Subcutaneous abdominal adipose tissue (tissue), 5 donors: ENCODE measurements around the gene CSTPP1.
"Not testable (repeated sequence)": the region's sequence is repeated elsewhere in the genome, so short reads cannot be mapped to it uniquely, and the experiment has no call there.

Experiments
- H3K27ac ChIP-seq: one replicate; pipeline ENCODE4 v1.7.0; 2013; ENCODE audit warnings: low read depth, mild to moderate bottlenecking, inconsistent platforms, low read length, moderate library complexity
- H3K27me3 ChIP-seq, 5 donors: one replicate each; pipeline ENCODE4 v1.7.0; 2013; ENCODE audit warnings: low read length in 5 of 5, inconsistent platforms in 1 of 5; ENCODE audit not compliant: control insufficient read depth in 5 of 5, insufficient read depth in 4 of 5
- H3K36me3 ChIP-seq, 5 donors: one replicate each; pipeline ENCODE4 v1.7.0; 2013; ENCODE audit warnings: low read length in 5 of 5; ENCODE audit not compliant: control insufficient read depth in 5 of 5, insufficient read depth in 5 of 5
- H3K4me1 ChIP-seq, 5 donors: one replicate each; pipeline ENCODE4 v1.7.0; 2013; ENCODE audit warnings: low read length in 5 of 5, mild to moderate bottlenecking in 3 of 5, moderate library complexity in 1 of 5; ENCODE audit not compliant: control insufficient read depth in 5 of 5, insufficient read depth in 5 of 5
- H3K4me3 ChIP-seq, 5 donors: one replicate each; pipeline ENCODE4 v1.7.0; 2013; ENCODE audit warnings: low read length in 5 of 5, low read depth in 1 of 5
- H3K9ac ChIP-seq, 5 donors: one replicate each; pipeline ENCODE4 v1.7.0; 2013; ENCODE audit warnings: low read length in 5 of 5, mild to moderate bottlenecking in 4 of 5, moderate library complexity in 3 of 5
- H3K9me3 ChIP-seq, 5 donors: one replicate each; pipeline ENCODE4 v1.7.0; 2013; ENCODE audit warnings: low read length in 5 of 5; ENCODE audit not compliant: control insufficient read depth in 5 of 5
- donor health status: healthy.
- donor health status: healthy.
- donor health status: healthy.
- donor health status: healthy.
- donor health status: healthy.

The CSTPP1 gene

GRCh38 chr11:46918788-46919513 is 17.6 kb upstream of the CSTPP1 start:
- H3K9ac ChIP-seq: peak overlapping the region in 1 of 5 donors; percentile 14
- H3K27ac ChIP-seq: peak overlapping the region; percentile 65
- no peaks in the 10 kb centered on the region for H3K9me3 ChIP-seq
- H3K4me1 ChIP-seq: peaks cover 0 to 34% (median 24%) of the 10 kb centered on the region in 5 donors
- peak overlapping the region in 2 of 5 donors; percentile 34 to 37 for H3K4me3 ChIP-seq
- no peaks in the 10 kb centered on the region for H3K36me3 ChIP-seq
- peaks cover 7 to 39% (median 24%) of the 10 kb centered on the region in 5 donors for H3K27me3 ChIP-seq

- Histone ChIP-seq H3K27me3 (peaks cover 6 to 25% (median 17%) of the 10 kb centered on the region in 5 donors), H3K9ac (no peak overlapping the region), H3K27ac (no peak overlapping the region), H3K4me3 (no peak overlapping the region), H3K36me3 (no peaks in the 10 kb centered on the region), H3K9me3 (no peaks in the 10 kb centered on the region), H3K4me1 (peaks cover 0 to 34% (median 24%) of the 10 kb centered on the region in 5 donors)
These were observed 15.8 kb upstream of the CSTPP1 start for GRCh38 chr11:46920755-46921154.

GRCh38 chr11:46927928-46928327 is 8.6 kb upstream of the CSTPP1 start:
- not testable (repeated sequence) for H3K9ac ChIP-seq, H3K4me1 ChIP-seq, H3K27ac ChIP-seq, H3K36me3 ChIP-seq, H3K27me3 ChIP-seq, H3K9me3 ChIP-seq, H3K4me3 ChIP-seq

GRCh38 chr11:46928701-46929100 is 7.9 kb upstream of the CSTPP1 start:
- H3K36me3 ChIP-seq, H3K4me3 ChIP-seq, H3K9ac ChIP-seq, H3K27ac ChIP-seq, H3K4me1 ChIP-seq, H3K27me3 ChIP-seq, H3K9me3 ChIP-seq: not testable (repeated sequence)

GRCh38 chr11:46930089-46930488 is 6.5 kb upstream of the CSTPP1 start:
- Histone ChIP-seq H3K4me3 (no peak overlapping the region), H3K9me3 (no peaks in the 10 kb centered on the region), H3K27me3 (no peaks in the 10 kb centered on the region), H3K36me3 (no peaks in the 10 kb centered on the region), H3K9ac (no peak overlapping the region), H3K27ac (no peak overlapping the region), H3K4me1 (no peaks in the 10 kb centered on the region)

GRCh38 chr11:46942172-46942571 is 5.6 kb downstream of the CSTPP1 start:
- H3K27me3 ChIP-seq: no peaks in the 10 kb centered on the region
- H3K9me3 ChIP-seq: no peaks in the 10 kb centered on the region
- no peak overlapping the region for H3K27ac ChIP-seq
- peaks cover 0 to 7% (median 2%) of the 10 kb centered on the region in 5 donors for H3K4me1 ChIP-seq
- no peak overlapping the region for H3K9ac ChIP-seq
- H3K36me3 ChIP-seq: peaks cover 0 to 6% (median 0%) of the 10 kb centered on the region in 5 donors
- H3K4me3 ChIP-seq: no peak overlapping the region

GRCh38 chr11:46944356-46945075 is 8.0 kb downstream of the CSTPP1 start:
- Histone ChIP-seq H3K9me3 (no peaks in the 10 kb centered on the region), H3K4me1 (peaks cover 0 to 7% (median 0%) of the 10 kb centered on the region in 5 donors), H3K27ac (no peak overlapping the region), H3K9ac (no peak overlapping the region), H3K36me3 (peaks cover 0 to 6% (median 0%) of the 10 kb centered on the region in 5 donors), H3K4me3 (no peak overlapping the region), H3K27me3 (no peaks in the 10 kb centered on the region)

GRCh38 chr11:46947399-46948077 is 11.0 kb downstream of the CSTPP1 start:
- no peak overlapping the region for H3K27ac ChIP-seq
- no peaks in the 10 kb centered on the region for H3K9me3 ChIP-seq
- H3K4me1 ChIP-seq: peaks cover 0 to 7% (median 0%) of the 10 kb centered on the region in 5 donors
- H3K9ac ChIP-seq: no peak overlapping the region
- no peak overlapping the region for H3K4me3 ChIP-seq
- peaks cover 0 to 5% (median 0%) of the 10 kb centered on the region in 5 donors for H3K36me3 ChIP-seq
- no peaks in the 10 kb centered on the region for H3K27me3 ChIP-seq

- H3K36me3 ChIP-seq: no peaks in the 10 kb centered on the region
- no peaks in the 10 kb centered on the region for H3K9me3 ChIP-seq
- peaks cover 0 to 7% (median 0%) of the 10 kb centered on the region in 5 donors for H3K4me1 ChIP-seq
- H3K27me3 ChIP-seq: no peaks in the 10 kb centered on the region
- H3K4me3 ChIP-seq: no peak overlapping the region
- no peak overlapping the region for H3K9ac ChIP-seq
- no peak overlapping the region for H3K27ac ChIP-seq
These were observed 12.0 kb downstream of the CSTPP1 start for GRCh38 chr11:46948378-46949131.
